GM12891 (cell line): Measurements from ENCODE around the gene RAB7A. TPM values are rescaled to one million over a fixed set of nuclear protein-coding genes. Genes with fewer than 3 reads are reported as not detected.

Experiments
- DNase-seq: peaks from one replicate; pipeline ENCODE4 v3.0.0; 2011; ENCODE audit warnings: low spot score; ENCODE audit not compliant: insufficient read length
- FAIRE-seq: peaks from 2 replicates; lab custom pipeline; 2011; peaks lifted over from hg19 to GRCh38; lab: Jason Lieb, UNC
- PAX5 ChIP-seq: IDR thresholded peaks from 2 replicates; pipeline ENCODE4 v1.6.1; 2011; ENCODE audit warnings: low read length, moderate library complexity, mild to moderate bottlenecking; ENCODE audit not compliant: insufficient read depth, severe bottlenecking
- POLR2A ChIP-seq: IDR thresholded peaks from 2 replicates; pipeline ENCODE4 v1.6.1; 2011; ENCODE audit warnings: low read depth, low read length, control low read depth
- POLR2AphosphoS5 ChIP-seq: IDR thresholded peaks from 2 replicates; pipeline ENCODE4 v1.6.1; 2011; ENCODE audit warnings: low read depth, low read length, control low read depth
- POU2F2 ChIP-seq: IDR thresholded peaks from 2 replicates; pipeline ENCODE4 v1.6.1; 2011; ENCODE audit warnings: low read depth, mild to moderate bottlenecking, control low read depth, low read length, moderate library complexity
- SPI1 ChIP-seq: IDR thresholded peaks from 2 replicates; pipeline ENCODE4 v1.6.1; 2011; ENCODE audit warnings: low read depth, low read length, control low read depth
- TAF1 ChIP-seq: IDR thresholded peaks from 2 replicates; pipeline ENCODE4 v1.6.1; 2011; ENCODE audit warnings: low read depth, low read length, control low read depth
- polyA plus RNA-seq: library from polyadenylated mRNA; unstranded; fragments of >200 nt; gene quantifications from one replicate; pipeline ENCODE4 v1.2.1, GENCODE V29; 2012; ENCODE audit warnings: low read depth, missing spikeins, inconsistent platforms; ENCODE audit not compliant: missing spikeins

RAB7A gene
- polyA plus RNA-seq = 96.8 TPM

- TF ChIP-seq POLR2AphosphoS5 (peak; percentile 85), PAX5 (no peak), TAF1 (peak; percentile 81), POU2F2 (0 out of 2 replicates have a peak, but pooled peaks have one; percentile 17), POLR2A (peak; percentile 90), SPI1 (peak; percentile 53)
- peak; percentile 91 for DNase-seq
- peak; percentile 100 for FAIRE-seq
These were observed at the start of gene RAB7A for GRCh38 chr3:128726023-128727016. Gene RAB7A, plus strand, starts transcription at chr3:128726183. Its CDS starts 69,185 bp downstream, at chr3:128795368.

GRCh38 chr3:128679338-128679737, 46.6 kb upstream of the RAB7A start:
- FAIRE-seq (no peak), DNase-seq (no peak)
- TF ChIP-seq POLR2A = no peak
- no peak for TF ChIP-seq TAF1
- no peak for TF ChIP-seq POLR2AphosphoS5
- TF ChIP-seq SPI1 = no peak
- no peak for TF ChIP-seq POU2F2

DNA sequence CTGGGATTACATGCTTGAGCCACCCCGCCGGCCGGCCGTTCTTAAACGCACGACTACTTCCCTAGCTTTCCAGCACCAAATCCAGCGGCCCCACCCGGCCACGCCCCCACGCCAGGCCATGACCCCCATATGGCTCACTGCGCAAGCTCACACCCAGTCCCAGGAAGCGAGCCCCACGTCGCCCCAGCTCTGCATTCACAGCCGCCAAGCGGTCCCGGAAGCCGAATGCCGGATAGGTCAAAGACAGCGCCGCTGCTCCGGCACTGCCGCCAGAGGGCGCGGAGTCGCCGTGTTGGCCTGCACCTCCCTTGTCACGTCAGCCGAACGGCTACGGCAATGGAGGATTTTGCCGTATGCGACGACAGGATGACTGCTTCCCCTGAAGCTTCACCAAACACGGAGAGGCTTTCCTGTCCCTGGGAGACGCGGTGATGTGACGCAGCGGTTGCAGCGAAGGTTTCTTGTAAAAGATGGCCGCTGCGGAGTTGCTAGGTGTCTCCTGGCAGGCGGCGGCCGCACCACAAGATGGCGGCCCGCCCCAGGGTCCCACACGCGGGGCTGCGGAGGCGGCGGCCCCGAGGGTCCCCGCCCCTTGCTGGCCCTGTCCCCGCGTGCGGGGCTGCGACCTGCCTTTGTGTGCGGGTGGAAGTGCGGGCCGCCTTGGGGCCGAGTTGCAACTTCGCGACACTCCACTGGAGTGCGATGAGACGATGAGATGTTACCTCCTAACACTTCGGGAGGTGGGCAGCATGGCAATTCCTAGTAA, 45.2 kb upstream of the RAB7A start:
- DNase-seq = peak; percentile 91
- FAIRE-seq = peak; percentile 96

GRCh38 chr3:128681369-128681829, 44.6 kb upstream of the RAB7A start:
- FAIRE-seq = no peak
- TF ChIP-seq TAF1 = no peak
- no peak for TF ChIP-seq SPI1
- TF ChIP-seq POLR2AphosphoS5 = no peak
- TF ChIP-seq POLR2A = no peak
- TF ChIP-seq PAX5 = no peak
- TF ChIP-seq POU2F2 = no peak
- DNase-seq = no peak

More for the DNA sequence above, 45.2 kb upstream of the RAB7A start:
- TF ChIP-seq POLR2A (peak; percentile 91), POU2F2 (peak; percentile 81; the same call in 1 of the 2 replicates), PAX5 (no peak), SPI1 (no peak), POLR2AphosphoS5 (peak; percentile 94), TAF1 (peak; percentile 70; the same call in 1 of the 2 replicates)

DNA sequence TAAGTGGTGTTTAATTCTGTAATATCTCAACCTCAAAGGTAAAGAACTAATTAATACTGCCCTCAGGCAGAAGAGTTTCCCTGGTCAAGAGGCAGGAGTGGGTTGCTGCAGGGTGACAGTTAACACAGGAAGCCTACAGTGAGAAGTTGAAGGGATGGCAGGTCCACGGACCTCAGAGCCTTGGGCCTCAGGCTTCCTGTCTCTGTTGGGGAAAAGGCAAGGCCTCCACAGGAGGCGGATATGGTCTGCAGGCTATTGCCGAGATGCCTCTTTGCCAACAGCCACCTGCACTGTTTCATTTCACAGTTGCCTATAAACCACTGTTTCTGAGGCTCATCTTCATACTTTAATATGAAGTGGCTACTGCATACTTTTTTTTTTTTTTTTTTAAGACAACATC, 42.0 kb upstream of the RAB7A start:
- FAIRE-seq (peak; percentile 35), DNase-seq (no peak)
- no peak for TF ChIP-seq SPI1
- TF ChIP-seq PAX5 = no peak
- TF ChIP-seq POLR2A = no peak
- TF ChIP-seq TAF1 = no peak
- TF ChIP-seq POLR2AphosphoS5 = no peak
- TF ChIP-seq POU2F2 = no peak

DNA sequence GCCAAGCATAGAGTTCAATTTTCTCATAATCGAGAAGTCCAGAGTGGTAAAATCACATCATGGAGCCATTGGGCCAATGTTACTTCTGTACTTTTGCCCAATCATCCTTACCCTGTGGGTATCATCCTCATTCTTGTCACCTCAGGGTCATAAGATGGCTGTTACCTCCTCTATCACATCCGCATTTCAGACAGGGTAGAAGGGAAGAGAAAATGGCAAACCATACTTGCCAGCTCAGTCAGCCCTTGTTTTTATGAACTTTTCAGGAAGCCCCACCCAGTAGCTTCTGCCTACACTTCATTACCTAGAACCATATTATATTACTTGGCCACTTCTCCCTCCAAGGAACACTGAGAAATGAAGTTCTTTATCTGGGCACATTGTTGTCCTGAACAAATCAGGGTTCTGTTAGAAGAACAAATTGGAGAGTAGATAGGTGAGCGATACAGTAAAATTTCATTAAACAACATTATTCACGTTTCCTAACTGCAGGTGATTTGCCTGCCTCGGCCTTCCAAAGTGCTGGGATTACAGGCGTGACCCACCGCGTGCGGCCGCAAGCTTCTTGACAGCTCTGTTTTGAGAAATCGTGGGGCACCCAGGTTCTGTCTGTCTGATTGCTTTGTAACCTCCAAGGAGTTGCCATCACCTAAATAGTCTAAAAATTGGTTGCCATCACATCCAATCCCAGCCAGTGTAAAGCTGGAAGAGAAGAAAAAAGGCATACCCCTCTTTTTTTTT, 40.8 kb upstream of the RAB7A start:
- TF ChIP-seq POLR2AphosphoS5 = no peak
- no peak for TF ChIP-seq POLR2A
- no peak for TF ChIP-seq POU2F2
- TF ChIP-seq SPI1 = no peak
- FAIRE-seq (no peak), DNase-seq (no peak)

GRCh38 chr3:128686465-128686864, 39.5 kb upstream of the RAB7A start:
- DNase-seq (no peak), FAIRE-seq (no peak)
- no peak for TF ChIP-seq SPI1

DNA sequence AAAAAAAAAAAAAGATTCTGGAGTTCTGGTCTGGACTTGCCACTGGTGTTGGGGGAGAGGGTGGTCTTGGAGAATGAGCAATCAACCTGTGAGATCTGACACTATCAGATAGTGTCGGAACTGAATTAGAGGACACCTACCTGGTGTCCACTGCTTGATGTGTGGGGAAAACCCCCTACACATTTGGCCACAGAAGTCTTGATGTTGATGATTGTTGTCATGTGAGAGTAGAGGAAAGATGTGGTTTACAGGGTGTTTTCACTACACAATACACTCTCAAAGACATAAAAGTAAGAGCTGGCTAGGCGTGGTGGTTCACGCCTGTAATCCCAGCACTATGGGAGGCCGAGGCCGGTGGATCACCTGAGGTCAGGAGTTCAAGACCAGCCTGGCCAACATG, 36.9 kb upstream of the RAB7A start:
- FAIRE-seq (no peak), DNase-seq (no peak)
- TF ChIP-seq POU2F2 (no peak), POLR2AphosphoS5 (no peak), TAF1 (no peak), POLR2A (no peak), PAX5 (no peak), SPI1 (no peak)

- DNase-seq = no peak
- no peak for FAIRE-seq
- TF ChIP-seq POLR2A (no peak), POU2F2 (no peak), PAX5 (no peak), POLR2AphosphoS5 (no peak), TAF1 (no peak), SPI1 (no peak)
These were observed 32.3 kb upstream of the RAB7A start for GRCh38 chr3:128693696-128694095.

GRCh38 chr3:128697341-128697740, 28.6 kb upstream of the RAB7A start:
- FAIRE-seq (no peak), DNase-seq (no peak)
- TF ChIP-seq POU2F2 = no peak
- no peak for TF ChIP-seq POLR2AphosphoS5
- TF ChIP-seq PAX5 = no peak
- TF ChIP-seq SPI1 = no peak
- TF ChIP-seq TAF1 = no peak
- no peak for TF ChIP-seq POLR2A
